GM19025 (cell line): ENCODE data around the gene TP53I11.

Experiments
- ATAC-seq: cut with Tn5 transposase; IDR thresholded peaks from one replicate; pipeline ENCODE4 v1.9.1; 2021; ENCODE audit warnings: mild to moderate bottlenecking, low read depth, moderate library complexity; ENCODE audit not compliant: unreplicated experiment

Gene TP53I11

GRCh38 chr11:44893846-44894617, 56.7 kb downstream of the TP53I11 start:
- ATAC-seq = no peak

GRCh38 chr11:44893308-44893822, 57.3 kb downstream of the TP53I11 start:
- ATAC-seq = no peak

GRCh38 chr11:44892843-44893242, 57.8 kb downstream of the TP53I11 start:
- ATAC-seq = no peak

GRCh38 chr11:44889266-44889665, 61.4 kb downstream of the TP53I11 start:
- ATAC-seq = no peak

GRCh38 chr11:44887636-44888035, 63.0 kb downstream of the TP53I11 start:
- ATAC-seq = no peak

- no peak for ATAC-seq
Measured at GRCh38 chr11:44886790-44887140, 63.9 kb downstream of the TP53I11 start.

GRCh38 chr11:44885919-44886789, 64.5 kb downstream of the TP53I11 start:
- ATAC-seq = no peak

- ATAC-seq = no peak
Measured at GRCh38 chr11:44885065-44885810, 65.4 kb downstream of the TP53I11 start.

GRCh38 chr11:44884056-44884455, 66.6 kb downstream of the TP53I11 start:
- no peak for ATAC-seq

- ATAC-seq = no peak
Measured at GRCh38 chr11:44883277-44883676, 67.4 kb downstream of the TP53I11 start.
